Head of caudate nucleus (tissue), 42 donors: ENCODE data around the gene OR5M8.

ENCODE experiments used
- DNase-seq, 42 donors: peaks; one replicate each; pipeline versions ENCODE4 v3.0.0 to v3.0.0-alpha.2; 2020 to 2021; ENCODE audit warnings: mixed read lengths in 7 of 42
- intact Hi-C: fragments of 100-400 bp; cut with DNase I; formaldehyde crosslinking; loops from one replicate; pipeline ENCODE4 v1.15.0; 2022

OR5M8 gene

DNA sequence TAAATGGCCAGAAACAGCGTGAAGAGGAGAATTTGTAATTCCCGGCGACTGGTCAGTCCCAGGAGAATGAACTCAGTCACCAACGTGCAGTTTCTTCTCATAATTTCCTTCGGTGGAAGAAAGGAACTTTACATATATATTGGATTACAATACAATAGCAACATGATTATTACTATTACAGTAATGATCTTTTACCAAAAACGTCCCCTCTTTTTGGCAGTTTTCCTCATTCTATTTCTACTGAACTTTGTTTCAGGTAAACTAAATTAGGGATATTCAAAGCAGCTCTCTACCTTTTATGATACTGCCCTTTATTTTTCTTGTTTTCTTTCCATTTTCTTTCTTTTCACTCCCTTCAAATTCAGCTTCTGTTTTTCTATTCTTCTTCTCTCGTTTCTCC lies at the start of gene OR5M8:
OR5M8 (minus strand) TSS at position 101 of the 400 bp plus-strand sequence; CDS start at position 101, 0 bp downstream.
- intact Hi-C loops = no loop called here
- no peak for DNase-seq

- intact Hi-C loops = no loop called here
- no peak for DNase-seq
These were observed 42.0 kb upstream of the OR5M8 start for GRCh38 chr11:56533054-56533740.

DNA sequence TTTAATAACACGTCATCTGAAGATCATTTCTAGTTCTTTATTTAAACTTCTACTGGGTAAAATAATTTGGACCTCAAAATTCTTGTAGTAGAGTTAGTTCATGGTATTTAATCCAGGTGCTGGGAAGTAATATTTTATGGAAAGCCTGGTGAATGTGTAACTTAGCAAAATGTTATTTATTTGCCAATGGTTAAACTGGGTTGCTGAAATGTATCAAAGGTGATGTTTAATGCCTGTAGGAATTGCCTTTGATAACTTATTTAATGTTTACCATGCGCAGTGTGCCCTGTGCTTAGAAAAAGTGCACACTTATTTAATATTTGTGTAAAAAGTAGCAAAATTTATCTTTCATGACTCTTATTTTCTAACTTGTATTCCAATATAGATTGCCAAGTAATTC lies 40.7 kb upstream of the OR5M8 start:
- intact Hi-C loops = no loop called here

GRCh38 chr11:56522008-56522407 lies 30.8 kb upstream of the OR5M8 start:
- no peak for DNase-seq
- intact Hi-C loops = no loop called here

More for the DNA sequence above, 40.7 kb upstream of the OR5M8 start:
- DNase-seq = no peak

GRCh38 chr11:56513280-56513679 lies 22.1 kb upstream of the OR5M8 start:
- DNase-seq = no peak
- intact Hi-C loops = no loop called here

DNA sequence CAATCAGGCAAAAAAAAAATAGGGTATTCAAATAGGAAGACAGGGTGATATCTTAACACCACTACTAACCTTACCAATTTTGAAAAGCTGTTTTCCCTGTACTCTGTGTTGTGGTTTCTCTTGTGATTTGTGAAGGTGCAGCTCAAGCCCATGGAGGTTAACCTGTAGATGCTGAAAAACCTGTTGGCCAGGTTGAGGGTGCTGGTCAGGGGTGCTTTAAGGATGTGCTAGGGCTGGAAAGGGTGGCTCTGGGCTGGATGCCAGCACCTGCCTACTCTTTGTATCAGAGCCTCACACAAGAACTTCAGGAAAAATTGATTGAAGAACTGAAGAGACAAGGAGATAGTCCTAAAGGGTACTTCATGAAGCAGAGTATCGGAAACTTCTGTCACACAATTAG lies 18.3 kb upstream of the OR5M8 start:
- intact Hi-C loops = no loop called here
- DNase-seq = no peak

DNA sequence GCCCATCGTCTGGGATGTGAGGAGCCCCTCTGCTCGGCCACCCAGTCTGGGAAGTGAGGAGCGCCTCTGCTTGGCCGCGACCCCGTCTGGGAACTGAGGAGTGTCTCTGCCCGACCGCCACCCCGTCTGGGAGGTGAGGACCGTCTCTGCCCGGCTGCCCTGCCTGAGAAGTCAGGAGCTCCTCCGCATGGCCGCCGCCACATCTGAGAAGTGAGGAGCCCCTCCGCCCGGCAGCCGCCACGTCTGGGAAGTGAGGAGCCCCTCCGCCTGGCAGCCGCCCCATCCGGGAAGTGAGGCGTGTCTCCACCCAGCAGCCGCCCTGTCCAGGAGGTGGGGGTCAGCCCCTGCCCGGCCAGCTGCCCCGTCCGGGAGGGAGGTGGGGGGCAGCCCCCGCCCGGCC lies 5.8 kb upstream of the OR5M8 start:
- DNase-seq = no peak
- intact Hi-C loops = no loop called here

DNA sequence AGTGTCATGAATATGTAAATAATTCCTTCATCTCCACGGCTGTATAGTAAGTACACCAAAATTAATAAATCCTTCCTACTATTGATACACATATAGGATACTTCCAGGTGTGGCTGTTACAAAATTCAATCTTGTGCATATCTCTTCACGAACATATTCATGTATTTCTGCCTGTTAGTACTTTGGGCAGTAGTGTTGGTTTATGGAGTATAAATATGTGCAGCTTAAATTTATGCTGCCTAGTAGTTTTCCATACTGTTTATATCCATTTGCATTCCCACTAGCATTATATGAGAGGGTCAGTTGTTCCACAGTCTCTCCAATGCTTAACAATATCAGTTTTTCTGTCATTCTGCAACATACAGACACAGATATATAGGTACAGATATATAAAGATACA lies 3.9 kb upstream of the OR5M8 start:
- intact Hi-C loops = no loop called here

GRCh38 chr11:56486801-56487200 lies 4.4 kb downstream of the OR5M8 start:
- DNase-seq = no peak
- intact Hi-C loops = no loop called here

More for the DNA sequence above, 3.9 kb upstream of the OR5M8 start:
- DNase-seq = no peak

GRCh38 chr11:56474729-56475235 lies 16.4 kb downstream of the OR5M8 start:
- DNase-seq = no peak
- intact Hi-C loops = no loop called here

DNA sequence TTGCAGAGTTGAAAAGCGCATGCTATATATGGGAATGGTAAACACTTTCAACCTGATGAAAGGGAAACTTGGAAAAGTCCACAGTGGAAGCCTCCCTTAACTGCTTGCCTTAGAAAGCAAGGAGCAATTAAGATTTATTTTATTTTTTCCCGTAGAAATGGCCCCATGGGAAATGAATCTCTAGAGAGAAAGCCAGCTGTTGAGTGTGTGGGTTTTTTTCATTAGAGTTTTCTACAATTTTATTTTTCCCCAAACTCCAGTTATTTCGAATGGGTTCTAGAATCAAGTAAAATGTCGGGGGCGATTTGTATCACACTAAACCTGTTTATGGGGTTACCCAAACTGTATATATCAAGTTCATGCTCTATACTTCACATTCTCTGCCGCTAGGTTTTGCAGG lies 17.9 kb downstream of the OR5M8 start, which contains the start of gene OR5M3:
OR5M3 (minus strand) TSS at position 101 of the 400 bp plus-strand sequence. CDS start 2,855 bp downstream, outside the sequence.
- no peak for DNase-seq
- intact Hi-C loops = no loop called here

GRCh38 chr11:56457076-56457475 lies 34.1 kb downstream of the OR5M8 start:
- DNase-seq = no peak
- intact Hi-C loops = no loop called here

GRCh38 chr11:56453521-56453920 lies 37.6 kb downstream of the OR5M8 start:
- intact Hi-C loops = no loop called here
- no peak for DNase-seq
